Suprapubic skin (tissue), 4 donors: ENCODE measurements around the gene LMTK2. TPM values are rescaled to one million over a fixed set of nuclear protein-coding genes. Genes with fewer than 3 reads are reported as not detected.
A peak's percentile ranks its signal among the peaks of the same experiment; 100 is the strongest.

Source experiments
- DNase-seq, 2 donors: peaks; one replicate each; pipeline ENCODE4 v3.0.0-alpha.2; 2019; ENCODE audit warnings: low spot score in 2 of 2
- H3K27ac ChIP-seq: fragments of 200-600 bp; sonication (generic); one replicate; pipeline ENCODE4 v1.5.1; 2019
- H3K27me3 ChIP-seq: fragments of 200-600 bp; sonication (generic); one replicate; pipeline ENCODE4 v1.5.1; 2019
- H3K36me3 ChIP-seq: fragments of 200-600 bp; sonication (generic); one replicate; pipeline ENCODE4 v1.5.1; 2019
- H3K4me1 ChIP-seq: fragments of 200-600 bp; sonication (generic); one replicate; pipeline ENCODE4 v1.5.1; 2019
- H3K4me3 ChIP-seq: fragments of 200-600 bp; sonication (generic); one replicate; pipeline ENCODE4 v1.5.1; 2019; ENCODE audit warnings: mild to moderate bottlenecking
- H3K9me3 ChIP-seq: fragments of 200-600 bp; sonication (generic); one replicate; pipeline ENCODE4 v1.5.1; 2019
- CTCF ChIP-seq, 2 donors: fragments of 200-600 bp in 1 of 2; fragments of 450-650 bp in 1 of 2; sonication (generic) in 1 of 2; IDR thresholded peaks; one replicate each; pipeline ENCODE4 v1.5.1; 2016 to 2019; ENCODE audit warnings: antibody characterized with exemption in 2 of 2, mild to moderate bottlenecking in 1 of 2, moderate library complexity in 1 of 2
- EP300 ChIP-seq: sonication (generic); formaldehyde crosslinking; IDR thresholded peaks from one replicate; pipeline ENCODE4 v1.6.1; 2017; ENCODE audit warnings: antibody characterized with exemption
- POLR2A ChIP-seq, 2 donors: fragments of 450-650 bp; IDR thresholded peaks; one replicate each; pipeline ENCODE4 v1.6.1; 2017; ENCODE audit warnings: antibody characterized with exemption in 2 of 2, mild to moderate bottlenecking in 2 of 2, moderate library complexity in 2 of 2
- POLR2AphosphoS5 ChIP-seq, 3 donors: sonication (generic); formaldehyde crosslinking; IDR thresholded peaks; one replicate each; pipeline ENCODE4 v1.6.1; 2017; ENCODE audit warnings: antibody characterized with exemption in 3 of 3
- WGBS: methylation state at CpG from one replicate; pipeline ENCODE4 v1.1.5; 2018; 5-methylcytosine and 5-hydroxymethylcytosine counted together
- total RNA-seq, 4 donors: library from RNA; depleted of rRNA; stranded (reverse); fragments of >200 nt; gene quantifications; one replicate each; pipeline ENCODE4 v1.1.0, GENCODE V29; 2016

The LMTK2 gene
- total RNA-seq, 4 donors from 2014 or later: 34.0 to 45.1 (median 39.8) TPM

GRCh38 chr7:98102170-98102569, 4.5 kb upstream of the LMTK2 start:
- Histone ChIP-seq H3K4me1 (no peaks in the 10 kb centered on the region), H3K27ac (no peak overlapping the region), H3K27me3 (no peaks in the 10 kb centered on the region), H3K9me3 (peaks cover 9% of the 10 kb centered on the region), H3K36me3 (no peaks in the 10 kb centered on the region), H3K4me3 (no peak overlapping the region)
- TF ChIP-seq EP300: no peak
- no peak for TF ChIP-seq POLR2AphosphoS5 (IDR thresholded peaks at IDR 0.05)
- no peak for TF ChIP-seq POLR2A (IDR thresholded peaks at IDR 0.05)
- DNase-seq: no peak
- 79% methylated on average over 1 of the region's 1 CpG for WGBS

GRCh38 chr7:98105942-98106544, 619 bp upstream of the LMTK2 start:
- Histone ChIP-seq H3K4me3 (peak overlapping the region; percentile 94), H3K4me1 (peaks cover 17% of the 10 kb centered on the region), H3K36me3 (no peaks in the 10 kb centered on the region), H3K27ac (no peak overlapping the region), H3K9me3 (no peaks in the 10 kb centered on the region), H3K27me3 (no peaks in the 10 kb centered on the region)
- DNase-seq: peak in 1 of 2 donors; percentile 66
- WGBS: 63% methylated on average over 6 of the region's 6 CpGs
- TF ChIP-seq POLR2AphosphoS5 (IDR thresholded peaks at IDR 0.05) (no peak), POLR2A (IDR thresholded peaks at IDR 0.05) (no peak), EP300 (no peak), CTCF (IDR thresholded peaks at IDR 0.05) (no peak)

- peak overlapping the region; percentile 94 for H3K4me3 ChIP-seq
- TF ChIP-seq EP300 (no peak), CTCF (IDR thresholded peaks at IDR 0.05) (no peak), POLR2AphosphoS5 (IDR thresholded peaks at IDR 0.05) (no peak), POLR2A (IDR thresholded peaks at IDR 0.05) (no peak)
- H3K36me3 ChIP-seq: no peaks in the 10 kb centered on the region
- H3K27me3 ChIP-seq: no peaks in the 10 kb centered on the region
- peaks cover 17% of the 10 kb centered on the region for H3K4me1 ChIP-seq
- 0% methylated on average over 11 of the region's 32 CpGs for WGBS
- H3K27ac ChIP-seq: peak overlapping the region; percentile 90
- no peaks in the 10 kb centered on the region for H3K9me3 ChIP-seq
- DNase-seq: no peak
These were observed 655 bp downstream of the LMTK2 start for GRCh38 chr7:98107313-98107721.

GRCh38 chr7:98110249-98111022, 3.8 kb downstream of the LMTK2 start:
- H3K36me3 ChIP-seq: no peaks in the 10 kb centered on the region
- no peaks in the 10 kb centered on the region for H3K27me3 ChIP-seq
- TF ChIP-seq POLR2AphosphoS5 (IDR thresholded peaks at IDR 0.05): no peak
- no peak for TF ChIP-seq CTCF (IDR thresholded peaks at IDR 0.05)
- no peak for TF ChIP-seq POLR2A (IDR thresholded peaks at IDR 0.05)
- no peak for TF ChIP-seq EP300
- no peak overlapping the region for H3K4me3 ChIP-seq
- WGBS: 64% methylated on average over 11 of the region's 11 CpGs
- peaks cover 17% of the 10 kb centered on the region for H3K4me1 ChIP-seq
- no peak for DNase-seq
- no peaks in the 10 kb centered on the region for H3K9me3 ChIP-seq
- H3K27ac ChIP-seq: no peak overlapping the region

GRCh38 chr7:98112077-98112476, 5.4 kb downstream of the LMTK2 start:
- WGBS: 85% methylated on average over 4 of the region's 4 CpGs
- Histone ChIP-seq H3K36me3 (no peaks in the 10 kb centered on the region), H3K4me1 (peaks cover 17% of the 10 kb centered on the region), H3K9me3 (no peaks in the 10 kb centered on the region), H3K27me3 (no peaks in the 10 kb centered on the region), H3K27ac (no peak overlapping the region), H3K4me3 (no peak overlapping the region)
- DNase-seq: no peak
- TF ChIP-seq POLR2AphosphoS5 (IDR thresholded peaks at IDR 0.05) (no peak), POLR2A (IDR thresholded peaks at IDR 0.05) (no peak), CTCF (IDR thresholded peaks at IDR 0.05) (no peak), EP300 (no peak)
